Peyer's patch (tissue), 4 donors: ENCODE measurements around the gene PDE4B. TPM values are rescaled to one million over a fixed set of nuclear protein-coding genes. Genes with fewer than 3 reads are reported as not detected.
A peak's percentile ranks its signal among the peaks of the same experiment; 100 is the strongest.
"Not testable (repeated sequence)": the region's sequence is repeated elsewhere in the genome, so short reads cannot be mapped to it uniquely, and the experiment has no call there.

ENCODE experiments used
- DNase-seq, 3 donors: peaks; one replicate each; pipeline ENCODE4 v3.0.0-alpha.2; 2017 to 2019
- H3K27ac ChIP-seq, 4 donors: fragments of 200-600 bp; sonication (generic); one replicate each; pipeline ENCODE4 v1.5.1; 2016 to 2019
- H3K27me3 ChIP-seq, 2 donors: fragments of 200-600 bp; sonication (generic); one replicate each; pipeline ENCODE4 v1.5.1; 2019
- H3K36me3 ChIP-seq, 3 donors: fragments of 200-600 bp; sonication (generic); one replicate each; pipeline ENCODE4 v1.5.1; 2016 to 2019
- H3K4me1 ChIP-seq, 4 donors: fragments of 200-600 bp; sonication (generic); one replicate each; pipeline ENCODE4 v1.5.1; 2016 to 2019
- H3K4me3 ChIP-seq, 4 donors: fragments of 200-600 bp; sonication (generic); 1 replicate in 3 of 4; 2 replicates in 1 of 4; pipeline ENCODE4 v1.5.1; 2016 to 2019; ENCODE audit warnings: mild to moderate bottlenecking in 1 of 4
- H3K9me3 ChIP-seq, 4 donors: fragments of 200-600 bp; sonication (generic); one replicate each; pipeline ENCODE4 v1.5.1; 2016 to 2019; ENCODE audit warnings: mild to moderate bottlenecking in 1 of 4
- CTCF ChIP-seq, 6 experiments: fragments of 450-650 bp in 4 of 6; fragments of 200-600 bp in 2 of 6; sonication (generic) in 1 of 6; IDR thresholded peaks; one replicate each; pipeline ENCODE4 v1.5.1; 2017 to 2019; ENCODE audit warnings: antibody characterized with exemption in 6 of 6, mild to moderate bottlenecking in 3 of 6, moderate library complexity in 1 of 6
- POLR2A ChIP-seq, 2 donors: fragments of 450-650 bp; IDR thresholded peaks; one replicate each; pipeline ENCODE4 v1.5.1; 2017; ENCODE audit warnings: antibody characterized with exemption in 2 of 2, mild to moderate bottlenecking in 2 of 2, moderate library complexity in 2 of 2
- total RNA-seq, 4 donors: library from RNA; depleted of rRNA; stranded (reverse); fragments of >200 nt; gene quantifications; one replicate each; pipeline ENCODE4 v1.1.0, GENCODE V29; 2016

The PDE4B gene
- total RNA-seq, 4 donors from 2014 or later, result 2.1 to 96.6 (median 9.6) TPM

GRCh38 chr1:66312271-66312990 is 519.7 kb downstream of the PDE4B start:
- DNase-seq, result no peak
- H3K4me3 ChIP-seq, result no peak overlapping the region
- no peaks in the 10 kb centered on the region for H3K36me3 ChIP-seq
- no peak for TF ChIP-seq POLR2A (IDR thresholded peaks at IDR 0.05)
- no peaks in the 10 kb centered on the region for H3K9me3 ChIP-seq
- no peak overlapping the region for H3K27ac ChIP-seq
- no peaks in the 10 kb centered on the region for H3K27me3 ChIP-seq
- no peaks in the 10 kb centered on the region for H3K4me1 ChIP-seq

DNA sequence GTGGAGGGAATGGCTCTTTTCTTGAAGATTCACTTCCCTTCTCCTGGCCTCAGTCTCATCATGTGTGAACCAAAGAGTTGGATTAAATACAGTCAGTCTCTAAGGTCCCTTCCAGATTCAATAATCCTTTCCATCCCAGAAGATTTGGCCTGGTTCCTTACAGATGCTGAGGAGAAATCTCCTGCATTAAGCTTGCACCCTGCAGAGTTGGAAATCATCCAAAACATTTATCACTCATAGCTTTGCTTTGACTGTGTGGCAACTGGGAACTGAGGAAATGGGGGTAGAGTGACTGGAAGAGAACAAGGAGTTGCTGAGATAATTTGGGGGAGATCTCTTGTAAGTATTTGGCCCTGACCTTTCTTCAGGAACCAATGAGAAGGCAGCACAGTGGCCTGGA is 520.7 kb downstream of the PDE4B start:
- TF ChIP-seq POLR2A (IDR thresholded peaks at IDR 0.05), result no peak
- TF ChIP-seq CTCF (IDR thresholded peaks at IDR 0.05), result no peak
- Histone ChIP-seq H3K27ac (no peak overlapping the region), H3K36me3 (no peaks in the 10 kb centered on the region), H3K9me3 (no peaks in the 10 kb centered on the region), H3K27me3 (no peaks in the 10 kb centered on the region), H3K4me1 (no peaks in the 10 kb centered on the region), H3K4me3 (no peak overlapping the region)
- DNase-seq, result no peak

DNA sequence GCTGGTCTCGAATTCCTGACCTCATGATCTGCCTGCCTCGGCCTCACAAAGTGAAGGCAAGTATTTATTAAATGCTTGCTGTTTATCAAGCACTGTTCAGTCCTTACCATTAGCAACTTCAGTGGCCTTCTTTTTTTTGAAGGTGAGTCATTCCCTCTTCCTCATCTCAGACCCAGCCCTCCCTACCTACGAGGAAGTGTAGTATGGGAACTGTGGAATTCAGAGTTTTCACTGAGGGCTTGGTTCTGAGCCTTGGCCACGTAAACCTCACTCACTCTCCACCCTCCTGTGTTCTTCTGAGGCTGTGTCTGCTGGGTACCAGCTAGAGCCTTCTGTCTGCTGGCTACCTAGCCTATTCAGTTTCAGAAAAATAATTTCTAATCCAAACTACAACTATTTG is 523.0 kb downstream of the PDE4B start:
- no peak for TF ChIP-seq POLR2A (IDR thresholded peaks at IDR 0.05)
- no peak for TF ChIP-seq CTCF (IDR thresholded peaks at IDR 0.05)
- Histone ChIP-seq H3K27ac (no peak overlapping the region), H3K36me3 (no peaks in the 10 kb centered on the region), H3K9me3 (no peaks in the 10 kb centered on the region), H3K4me3 (no peak overlapping the region), H3K4me1 (no peaks in the 10 kb centered on the region), H3K27me3 (no peaks in the 10 kb centered on the region)
- no peak for DNase-seq

GRCh38 chr1:66316464-66317247 is 524.0 kb downstream of the PDE4B start:
- Histone ChIP-seq H3K27ac (peak overlapping the region in 3 of 4 donors; percentile 23 to 66 (median 47)), H3K9me3 (no peaks in the 10 kb centered on the region), H3K4me1 (no peaks in the 10 kb centered on the region), H3K4me3 (no peak overlapping the region), H3K27me3 (no peaks in the 10 kb centered on the region), H3K36me3 (no peaks in the 10 kb centered on the region)
- DNase-seq, result no peak
- no peak for TF ChIP-seq POLR2A (IDR thresholded peaks at IDR 0.05)
- TF ChIP-seq CTCF (IDR thresholded peaks at IDR 0.05), result no peak

DNA sequence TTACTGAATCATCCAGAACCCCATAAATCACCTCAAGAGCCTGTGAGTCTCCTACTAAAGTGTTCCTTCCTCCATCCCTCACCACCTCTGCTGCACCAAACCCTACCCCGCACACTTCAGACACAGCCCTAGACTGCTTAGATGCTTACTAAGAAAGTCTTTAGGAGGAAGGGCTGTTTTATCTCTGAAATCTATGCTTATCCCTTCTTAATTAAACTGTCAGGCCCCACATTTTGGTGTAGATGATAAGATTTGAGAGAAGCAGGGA is 524.5 kb downstream of the PDE4B start:
- Histone ChIP-seq H3K27ac (peak overlapping the region in 3 of 4 donors; percentile 23 to 66 (median 47)), H3K36me3 (no peaks in the 10 kb centered on the region), H3K4me3 (no peak overlapping the region), H3K9me3 (no peaks in the 10 kb centered on the region), H3K4me1 (no peaks in the 10 kb centered on the region), H3K27me3 (no peaks in the 10 kb centered on the region)
- no peak for DNase-seq
- no peak for TF ChIP-seq CTCF (IDR thresholded peaks at IDR 0.05)
- TF ChIP-seq POLR2A (IDR thresholded peaks at IDR 0.05), result no peak

DNA sequence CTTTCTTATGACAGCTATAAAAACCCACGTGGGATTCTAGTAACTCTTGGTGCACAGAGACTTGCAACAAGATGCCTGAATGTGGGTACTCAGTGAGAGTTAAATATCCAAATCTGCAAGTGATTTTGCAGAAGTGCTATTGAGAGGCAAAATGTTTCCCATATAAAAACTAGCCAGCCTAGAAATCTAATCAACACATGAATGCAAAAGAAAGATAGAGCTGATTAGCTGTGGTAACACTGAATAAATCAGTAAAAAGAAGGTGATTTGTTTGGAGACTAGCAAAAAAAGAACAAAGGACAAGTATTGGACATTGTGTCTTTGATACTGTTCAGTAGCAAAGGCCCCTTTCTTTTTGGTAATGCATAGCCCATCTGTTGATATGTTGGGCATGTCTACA is 527.5 kb downstream of the PDE4B start:
- Histone ChIP-seq H3K27me3 (no peaks in the 10 kb centered on the region), H3K36me3 (no peaks in the 10 kb centered on the region), H3K9me3 (no peaks in the 10 kb centered on the region)

GRCh38 chr1:66322462-66322861 is 529.8 kb downstream of the PDE4B start:
- not testable (repeated sequence) for H3K4me1 ChIP-seq, DNase-seq, H3K36me3 ChIP-seq, H3K9me3 ChIP-seq, H3K27me3 ChIP-seq, H3K27ac ChIP-seq, H3K4me3 ChIP-seq

More for the DNA sequence above, 527.5 kb downstream of the PDE4B start:
- DNase-seq, result no peak
- H3K27ac ChIP-seq, result no peak overlapping the region
- no peaks in the 10 kb centered on the region for H3K4me1 ChIP-seq
- TF ChIP-seq CTCF (IDR thresholded peaks at IDR 0.05), result no peak
- no peak for TF ChIP-seq POLR2A (IDR thresholded peaks at IDR 0.05)
- no peak overlapping the region for H3K4me3 ChIP-seq
